Cardiac fibroblast (primary cell): Measurements from ENCODE around the gene HILPDA.
"Not testable (repeated sequence)": the region's sequence is repeated elsewhere in the genome, so short reads cannot be mapped to it uniquely, and the experiment has no call there.

ENCODE experiments used
- DNase-seq, 2 donors: peaks; one replicate each; pipeline versions ENCODE4 v3.0.0 to v3.0.0-alpha.2; 2010; ENCODE audit warnings: low read depth in 2 of 2
- H3K4me3 ChIP-seq, 2 donors: replicated peaks in 1 of 2; 1 replicate in 1 of 2; 2 replicates in 1 of 2; pipeline ENCODE4 v1.5.1; 2011; ENCODE audit warnings: low read depth in 2 of 2, low read length in 2 of 2, mild to moderate bottlenecking in 2 of 2, moderate library complexity in 1 of 2
- TF ChIP-seq, protein P1 (sequence below): IDR thresholded peaks from one replicate; pipeline ENCODE4 v1.5.1; 2011; ENCODE audit warnings: low read depth, mild to moderate bottlenecking, low read length, inconsistent platforms

The HILPDA gene

DNA sequence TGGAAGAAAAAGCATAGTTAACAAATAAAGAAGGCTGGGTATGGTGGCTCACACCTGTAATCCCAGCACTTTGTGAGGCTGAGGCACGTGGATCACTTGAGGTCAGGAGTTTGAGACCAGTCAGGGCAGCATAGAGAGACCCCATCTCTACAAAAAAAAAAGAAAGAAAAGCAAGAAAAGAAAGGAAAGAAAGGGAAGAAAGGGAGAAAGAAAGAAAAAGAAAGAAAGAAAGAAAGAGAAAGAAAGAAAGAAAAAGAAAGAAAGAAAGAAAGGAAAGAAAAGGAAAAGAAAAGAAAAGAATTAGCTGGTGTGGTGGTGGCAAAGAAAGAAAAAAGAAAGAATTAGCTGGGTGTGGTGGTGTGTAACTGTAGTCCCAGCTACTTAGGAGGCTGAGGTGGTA is 3.1 kb upstream of the HILPDA start:
- TF ChIP-seq, protein P1, sequence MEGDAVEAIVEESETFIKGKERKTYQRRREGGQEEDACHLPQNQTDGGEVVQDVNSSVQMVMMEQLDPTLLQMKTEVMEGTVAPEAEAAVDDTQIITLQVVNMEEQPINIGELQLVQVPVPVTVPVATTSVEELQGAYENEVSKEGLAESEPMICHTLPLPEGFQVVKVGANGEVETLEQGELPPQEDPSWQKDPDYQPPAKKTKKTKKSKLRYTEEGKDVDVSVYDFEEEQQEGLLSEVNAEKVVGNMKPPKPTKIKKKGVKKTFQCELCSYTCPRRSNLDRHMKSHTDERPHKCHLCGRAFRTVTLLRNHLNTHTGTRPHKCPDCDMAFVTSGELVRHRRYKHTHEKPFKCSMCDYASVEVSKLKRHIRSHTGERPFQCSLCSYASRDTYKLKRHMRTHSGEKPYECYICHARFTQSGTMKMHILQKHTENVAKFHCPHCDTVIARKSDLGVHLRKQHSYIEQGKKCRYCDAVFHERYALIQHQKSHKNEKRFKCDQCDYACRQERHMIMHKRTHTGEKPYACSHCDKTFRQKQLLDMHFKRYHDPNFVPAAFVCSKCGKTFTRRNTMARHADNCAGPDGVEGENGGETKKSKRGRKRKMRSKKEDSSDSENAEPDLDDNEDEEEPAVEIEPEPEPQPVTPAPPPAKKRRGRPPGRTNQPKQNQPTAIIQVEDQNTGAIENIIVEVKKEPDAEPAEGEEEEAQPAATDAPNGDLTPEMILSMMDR = no peak
- no peak for DNase-seq
- no peak overlapping the region for H3K4me3 ChIP-seq

DNA sequence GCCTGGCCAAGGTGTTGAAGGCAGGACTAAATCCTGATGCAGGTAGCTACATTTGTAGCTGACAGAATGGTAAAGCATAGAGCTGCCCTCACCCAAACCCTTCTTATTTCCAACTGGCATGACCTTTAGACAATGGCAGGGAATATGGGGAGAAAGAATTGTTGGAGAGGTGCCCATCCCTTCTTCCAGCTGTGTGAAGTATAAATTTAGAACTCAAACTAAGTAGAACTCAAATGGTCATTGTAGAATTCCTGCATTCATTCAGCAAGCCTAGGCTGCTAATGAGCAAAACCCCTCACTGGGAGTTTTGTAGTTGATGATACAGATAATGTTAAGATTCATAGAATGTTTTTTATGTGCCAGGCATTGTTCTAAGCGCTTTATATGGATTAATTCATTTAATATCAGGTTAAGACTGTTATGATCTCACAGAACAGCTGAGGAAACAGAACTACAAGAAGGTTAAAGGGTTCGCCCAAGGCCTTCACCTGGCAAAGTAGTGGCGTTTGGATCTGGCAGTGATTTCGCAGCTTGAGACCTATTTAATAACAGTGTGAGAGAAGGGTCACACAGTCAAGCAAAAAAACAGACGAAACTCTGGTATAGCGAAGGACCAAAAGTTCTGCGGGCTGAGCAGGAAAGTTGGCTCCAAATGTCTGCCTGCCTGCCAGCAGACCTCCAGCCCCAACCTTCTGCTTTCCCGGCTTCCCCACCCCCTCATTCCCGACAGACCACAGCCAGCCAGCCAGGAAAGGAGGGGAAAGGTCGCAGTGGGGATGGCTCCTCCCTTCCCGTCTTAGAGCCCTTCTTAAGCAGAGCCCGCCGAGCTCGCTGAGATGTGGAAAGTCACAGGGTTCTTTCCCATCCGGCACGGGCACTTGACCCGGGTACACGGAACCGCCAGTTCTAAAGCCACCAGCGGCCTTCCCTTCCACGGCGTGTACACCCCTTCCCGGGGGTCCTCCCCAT is 1.6 kb upstream of the HILPDA start:
- no peak overlapping the region for H3K4me3 ChIP-seq
- peak; percentile 63 to 99 for DNase-seq
- TF ChIP-seq, protein P1 = no peak

DNA sequence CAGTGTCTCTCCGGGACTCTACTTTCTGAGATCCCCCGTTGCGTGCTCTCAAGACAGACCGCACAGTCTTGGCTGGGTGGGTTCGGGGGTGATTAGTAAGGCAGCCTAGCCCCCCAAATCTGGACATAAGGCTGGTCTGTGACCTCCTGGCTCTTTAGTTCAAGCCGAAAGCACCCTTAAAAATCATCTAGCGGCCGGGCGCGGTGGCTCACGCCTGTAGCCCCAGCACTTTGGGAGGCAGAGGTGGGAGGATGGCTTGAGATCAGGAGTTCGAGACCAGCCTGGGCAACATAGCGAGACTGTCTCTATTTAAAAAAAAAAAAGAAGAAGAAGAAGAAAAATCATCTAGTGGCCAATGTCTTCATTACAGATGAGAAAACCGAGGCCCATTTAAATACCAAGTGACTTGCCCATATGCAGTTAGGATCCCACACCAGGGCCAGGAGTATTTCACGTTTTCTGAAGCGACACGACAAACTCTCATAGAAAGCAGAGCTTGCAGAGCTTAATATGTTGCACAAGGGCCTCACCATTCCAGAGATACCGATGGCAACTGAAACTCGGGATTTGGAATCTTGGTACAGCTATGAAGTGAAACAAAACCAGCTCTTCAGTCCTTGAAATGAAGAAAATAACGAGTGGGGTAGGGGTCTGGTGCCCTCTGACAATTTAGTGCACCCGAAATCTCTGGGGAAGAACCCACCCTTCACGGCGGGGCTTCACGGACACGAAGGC is 703 bp upstream of the HILPDA start:
- TF ChIP-seq, protein P1 = peak; percentile 11
- peak in 1 of 2 donors; percentile 73 for DNase-seq
- peak overlapping the region; percentile 19 to 89 for H3K4me3 ChIP-seq

DNA sequence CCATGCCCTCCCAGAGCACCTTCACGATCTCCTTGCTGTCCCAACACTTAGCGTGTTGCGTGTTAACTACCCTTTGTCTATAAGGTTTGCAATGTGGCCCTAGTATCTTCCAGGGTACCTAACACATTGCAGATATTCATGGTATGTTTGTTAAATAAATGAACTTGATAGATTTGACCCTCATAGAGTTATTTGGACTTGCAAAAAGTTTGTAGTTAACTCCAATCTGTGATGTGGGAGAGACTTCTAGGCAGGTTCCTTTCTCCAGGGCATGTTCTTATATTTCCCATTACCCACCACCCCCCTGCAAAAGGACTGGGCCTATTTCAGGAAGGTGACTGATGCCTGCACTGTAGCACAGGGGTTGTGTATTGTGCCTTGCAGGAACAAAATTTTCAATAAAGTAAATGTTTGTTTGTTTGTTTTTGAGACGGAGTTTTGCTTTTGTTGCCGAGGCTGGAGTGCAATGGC is 612 bp downstream of the HILPDA start:
- peak overlapping the region; percentile 89 to 91 for H3K4me3 ChIP-seq
- TF ChIP-seq, protein P1 = no peak
- peak in 1 of 2 donors; percentile 10 for DNase-seq

DNA sequence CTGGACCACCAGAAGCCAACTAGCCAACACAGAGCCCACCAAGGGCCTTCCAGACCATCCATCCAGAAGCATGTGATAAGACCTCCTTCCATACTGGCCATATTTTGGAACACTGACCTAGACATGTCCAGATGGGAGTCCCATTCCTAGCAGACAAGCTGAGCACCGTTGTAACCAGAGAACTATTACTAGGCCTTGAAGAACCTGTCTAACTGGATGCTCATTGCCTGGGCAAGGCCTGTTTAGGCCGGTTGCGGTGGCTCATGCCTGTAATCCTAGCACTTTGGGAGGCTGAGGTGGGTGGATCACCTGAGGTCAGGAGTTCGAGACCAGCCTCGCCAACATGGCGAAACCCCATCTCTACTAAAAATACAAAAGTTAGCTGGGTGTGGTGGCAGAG is 1.7 kb downstream of the HILPDA start:
- peak overlapping the region; percentile 89 to 91 for H3K4me3 ChIP-seq
- DNase-seq = not testable (repeated sequence)

DNA sequence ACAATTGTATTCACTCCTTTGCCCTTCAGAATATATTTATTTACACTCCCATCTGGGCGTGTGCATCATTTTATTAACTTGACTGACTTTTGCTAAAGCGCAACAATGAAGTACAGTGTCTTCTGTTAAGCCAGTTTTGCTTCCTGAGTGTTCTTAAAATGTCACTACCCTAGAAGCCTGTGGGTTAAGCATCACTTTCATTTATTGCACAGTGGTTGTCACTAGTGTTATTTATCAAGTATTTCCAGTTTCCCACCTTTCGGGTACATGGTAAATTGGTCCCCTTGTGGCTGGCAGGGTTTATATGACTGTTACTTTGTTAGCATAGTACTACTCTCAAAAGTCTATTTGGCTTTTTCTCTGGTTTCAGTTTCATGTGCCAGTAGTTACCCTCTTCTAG is 3.3 kb downstream of the HILPDA start:
- H3K4me3 ChIP-seq = no peak overlapping the region
- TF ChIP-seq, protein P1 = no peak
- peak in 1 of 2 donors; percentile 5 for DNase-seq

DNA sequence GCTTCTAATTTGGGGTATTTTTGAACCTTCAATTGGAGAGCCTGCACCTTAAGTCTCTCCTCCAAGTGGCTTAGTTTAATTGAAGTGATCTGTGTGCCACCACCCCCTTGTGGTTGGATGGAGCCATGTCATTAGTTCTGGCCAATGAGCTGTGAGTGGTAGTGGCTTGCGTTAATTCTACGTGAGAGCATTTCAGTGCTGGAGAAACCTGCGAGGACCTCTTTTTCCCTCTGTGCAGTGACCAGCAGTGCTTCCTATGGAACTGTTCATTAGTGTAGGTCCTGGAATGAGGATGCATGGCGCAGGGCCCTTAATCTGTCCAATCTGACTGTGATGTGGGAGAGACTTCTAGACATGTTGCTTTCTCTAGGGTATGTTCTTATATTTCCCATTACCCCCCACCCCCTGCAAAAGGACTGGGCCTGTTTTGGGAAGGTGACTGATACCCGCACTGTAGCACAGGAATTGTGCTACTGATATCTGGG is 3.8 kb downstream of the HILPDA start:
- TF ChIP-seq, protein P1 = peak; percentile 86
- no peak overlapping the region for H3K4me3 ChIP-seq
- peak; percentile 80 to 83 for DNase-seq
